Measurements from ENCODE around the gene RPP40.

DNA sequence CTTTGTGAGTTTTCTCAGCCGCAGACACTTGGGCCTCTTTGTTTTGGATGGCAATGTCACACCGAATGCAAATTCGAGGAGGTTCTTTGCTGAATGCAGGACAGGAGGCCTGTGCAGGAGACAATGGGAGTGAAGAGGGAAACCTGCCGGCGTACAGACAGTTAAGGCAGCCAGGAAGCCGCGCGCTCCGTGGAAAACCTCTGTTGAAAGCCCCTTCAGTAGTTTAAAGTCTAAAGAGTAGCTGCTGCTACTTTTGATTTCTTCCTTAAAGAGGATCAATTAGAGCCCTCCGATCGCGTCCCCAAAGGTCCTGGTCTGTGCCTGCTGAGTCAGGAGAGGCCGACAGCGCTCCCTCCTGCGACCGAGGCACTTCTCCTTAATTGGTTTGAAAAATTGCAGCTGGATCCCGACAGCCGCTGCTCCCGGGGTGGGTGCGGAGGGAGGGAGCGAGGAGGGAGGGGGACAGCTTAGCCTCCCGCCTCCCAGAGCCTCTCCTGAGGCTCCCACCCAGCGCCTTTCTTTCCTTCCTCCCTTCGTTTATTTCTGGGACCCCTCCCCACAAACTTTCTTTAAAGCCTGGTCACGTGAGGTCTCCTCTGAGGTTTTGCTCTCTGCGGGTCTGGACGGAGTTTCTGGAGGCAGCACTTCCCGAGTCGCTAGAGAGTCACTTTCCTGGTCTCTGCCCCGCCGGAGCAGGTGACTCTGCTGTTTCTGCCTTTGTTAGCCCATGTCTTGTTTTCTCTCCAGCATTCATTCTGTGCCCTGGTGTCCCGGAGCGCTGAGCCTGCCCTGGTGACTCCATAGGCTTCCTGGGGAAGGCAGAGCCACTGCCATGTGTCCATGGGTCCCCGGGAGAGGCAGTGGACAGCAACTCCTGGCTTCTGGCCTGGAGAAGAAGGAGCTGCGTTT lies 22.3 kb upstream of the RPP40 start:
- TF ChIP-seq, protein P1, sequence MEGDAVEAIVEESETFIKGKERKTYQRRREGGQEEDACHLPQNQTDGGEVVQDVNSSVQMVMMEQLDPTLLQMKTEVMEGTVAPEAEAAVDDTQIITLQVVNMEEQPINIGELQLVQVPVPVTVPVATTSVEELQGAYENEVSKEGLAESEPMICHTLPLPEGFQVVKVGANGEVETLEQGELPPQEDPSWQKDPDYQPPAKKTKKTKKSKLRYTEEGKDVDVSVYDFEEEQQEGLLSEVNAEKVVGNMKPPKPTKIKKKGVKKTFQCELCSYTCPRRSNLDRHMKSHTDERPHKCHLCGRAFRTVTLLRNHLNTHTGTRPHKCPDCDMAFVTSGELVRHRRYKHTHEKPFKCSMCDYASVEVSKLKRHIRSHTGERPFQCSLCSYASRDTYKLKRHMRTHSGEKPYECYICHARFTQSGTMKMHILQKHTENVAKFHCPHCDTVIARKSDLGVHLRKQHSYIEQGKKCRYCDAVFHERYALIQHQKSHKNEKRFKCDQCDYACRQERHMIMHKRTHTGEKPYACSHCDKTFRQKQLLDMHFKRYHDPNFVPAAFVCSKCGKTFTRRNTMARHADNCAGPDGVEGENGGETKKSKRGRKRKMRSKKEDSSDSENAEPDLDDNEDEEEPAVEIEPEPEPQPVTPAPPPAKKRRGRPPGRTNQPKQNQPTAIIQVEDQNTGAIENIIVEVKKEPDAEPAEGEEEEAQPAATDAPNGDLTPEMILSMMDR (IDR thresholded peaks at IDR 0.05): no peak
- TF ChIP-seq POLR2A (IDR thresholded peaks at IDR 0.05): no peak
